Fibroblast of villous mesenchyme (primary cell): ENCODE measurements around the gene ADRA2C. TPM values are rescaled to one million over a fixed set of nuclear protein-coding genes. Genes with fewer than 3 reads are reported as not detected.

Experiments used
- DNase-seq: peaks from one replicate; pipeline ENCODE4 v3.0.0-alpha.2; 2010; ENCODE audit warnings: low read depth
- H3K4me3 ChIP-seq: 2 replicates; pipeline ENCODE4 v1.5.1; 2011; ENCODE audit warnings: low read depth, mild to moderate bottlenecking, low read length
- total RNA-seq: library from RNA; depleted of rRNA; stranded (reverse); fragments of >200 nt; gene quantifications from 2 replicates; pipeline ENCODE4 v1.2.3, GENCODE V29; 2012
- TF ChIP-seq, protein P1 (sequence below): IDR thresholded peaks from 2 replicates; pipeline ENCODE4 v1.5.1; 2012; ENCODE audit warnings: low read depth, mild to moderate bottlenecking, low read length; ENCODE audit not compliant: insufficient read depth

ADRA2C gene
- total RNA-seq, 1 donor = 2.2 TPM

DNA sequence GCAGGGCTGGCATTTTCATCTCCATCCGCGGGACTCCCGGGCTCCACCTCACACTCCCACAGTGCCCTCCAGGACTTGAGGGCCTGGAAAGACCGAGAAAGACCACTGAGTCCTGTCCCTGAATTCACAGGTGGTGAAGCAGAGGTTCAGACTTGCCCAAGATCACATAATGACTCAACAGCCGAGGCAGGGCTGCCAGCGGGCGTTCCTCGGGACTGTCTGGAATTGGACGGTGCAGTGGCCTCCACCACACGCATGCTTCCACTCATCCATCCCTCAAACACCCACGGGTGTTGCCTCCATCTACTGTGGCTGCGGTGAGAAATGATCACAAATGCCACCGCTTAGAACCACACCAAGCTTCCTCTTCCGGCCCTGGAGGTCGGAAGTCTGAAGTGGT lies 6.9 kb upstream of the ADRA2C start:
- TF ChIP-seq, protein P1, sequence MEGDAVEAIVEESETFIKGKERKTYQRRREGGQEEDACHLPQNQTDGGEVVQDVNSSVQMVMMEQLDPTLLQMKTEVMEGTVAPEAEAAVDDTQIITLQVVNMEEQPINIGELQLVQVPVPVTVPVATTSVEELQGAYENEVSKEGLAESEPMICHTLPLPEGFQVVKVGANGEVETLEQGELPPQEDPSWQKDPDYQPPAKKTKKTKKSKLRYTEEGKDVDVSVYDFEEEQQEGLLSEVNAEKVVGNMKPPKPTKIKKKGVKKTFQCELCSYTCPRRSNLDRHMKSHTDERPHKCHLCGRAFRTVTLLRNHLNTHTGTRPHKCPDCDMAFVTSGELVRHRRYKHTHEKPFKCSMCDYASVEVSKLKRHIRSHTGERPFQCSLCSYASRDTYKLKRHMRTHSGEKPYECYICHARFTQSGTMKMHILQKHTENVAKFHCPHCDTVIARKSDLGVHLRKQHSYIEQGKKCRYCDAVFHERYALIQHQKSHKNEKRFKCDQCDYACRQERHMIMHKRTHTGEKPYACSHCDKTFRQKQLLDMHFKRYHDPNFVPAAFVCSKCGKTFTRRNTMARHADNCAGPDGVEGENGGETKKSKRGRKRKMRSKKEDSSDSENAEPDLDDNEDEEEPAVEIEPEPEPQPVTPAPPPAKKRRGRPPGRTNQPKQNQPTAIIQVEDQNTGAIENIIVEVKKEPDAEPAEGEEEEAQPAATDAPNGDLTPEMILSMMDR = no peak
- no peak for DNase-seq
- H3K4me3 ChIP-seq = no peak overlapping the region

- TF ChIP-seq, protein P1 = no peak
- DNase-seq = no peak
- no peak overlapping the region for H3K4me3 ChIP-seq
These were observed 5.8 kb upstream of the ADRA2C start for GRCh38 chr4:3760346-3760745.

- TF ChIP-seq, protein P1 = no peak
- no peak overlapping the region for H3K4me3 ChIP-seq
- DNase-seq = no peak
These were observed 5.3 kb upstream of the ADRA2C start for GRCh38 chr4:3760841-3761240.

- TF ChIP-seq, protein P1 = no peak
These were observed 3.9 kb upstream of the ADRA2C start for GRCh38 chr4:3762264-3762663.

GRCh38 chr4:3762753-3763549 lies 3.2 kb upstream of the ADRA2C start:
- H3K4me3 ChIP-seq = no peak overlapping the region
- TF ChIP-seq, protein P1 = no peak
- no peak for DNase-seq

More at GRCh38 chr4:3762264-3762663, 3.9 kb upstream of the ADRA2C start:
- H3K4me3 ChIP-seq = no peak overlapping the region
- no peak for DNase-seq

GRCh38 chr4:3765271-3766035 lies 732 bp upstream of the ADRA2C start:
- TF ChIP-seq, protein P1 = no peak
- DNase-seq = peak; percentile 67
- peak overlapping the region; percentile 48 for H3K4me3 ChIP-seq
